Left lung (tissue), 10 donors: ENCODE measurements around the gene FLT1. TPM values are rescaled to one million over a fixed set of nuclear protein-coding genes. Genes with fewer than 3 reads are reported as not detected.

Experiments
- ATAC-seq: fragments of 200-7000 bp; cut with Tn5 transposase; one replicate; pipeline ENCODE4 v1.9.1; 2020; ENCODE audit warnings: moderate library complexity
- DNase-seq, 4 donors: peaks; one replicate each; pipeline ENCODE4 v3.0.0-alpha.2; 2013 to 2020
- H3K27ac ChIP-seq, 2 donors: fragments of 200-600 bp; sonication (generic) in 1 of 2; one replicate each; pipeline versions ENCODE4 v1.5.0 to v1.8.0; 2020 to 2021
- H3K27me3 ChIP-seq, 2 donors: fragments of 200-600 bp; sonication (generic) in 1 of 2; one replicate each; pipeline versions ENCODE4 v1.5.0 to v1.8.0; 2020 to 2021
- H3K36me3 ChIP-seq, 2 donors: fragments of 200-600 bp; sonication (generic) in 1 of 2; one replicate each; pipeline versions ENCODE4 v1.5.0 to v1.8.0; 2020 to 2021
- H3K4me1 ChIP-seq, 2 donors: fragments of 200-600 bp; one replicate each; pipeline ENCODE4 v1.8.0; 2021
- H3K4me3 ChIP-seq, 2 donors: fragments of 200-600 bp; sonication (generic) in 1 of 2; one replicate each; pipeline versions ENCODE4 v1.5.0 to v1.8.0; 2020 to 2021; ENCODE audit warnings: mild to moderate bottlenecking in 1 of 2
- H3K9me3 ChIP-seq, 2 donors: fragments of 200-600 bp; sonication (generic) in 1 of 2; one replicate each; pipeline versions ENCODE4 v1.5.0 to v1.8.0; 2020 to 2021
- intact Hi-C, 2 donors: fragments of 100-400 bp; cut with DNase I; formaldehyde crosslinking; loops; one replicate each; pipeline versions ENCODE4 v1.11.2 to v1.14.2; 2022
- polyA plus RNA-seq, 6 donors: library from polyadenylated mRNA; unstranded; fragments of 120-200 nt; gene quantifications; one replicate each; pipeline ENCODE4 v1.2.1, GENCODE V29; 2013; ENCODE audit not compliant: insufficient read length in 6 of 6
- total RNA-seq, 2 donors: library from RNA; stranded (reverse); fragmentation: NEBNext Ultra II Directional; extraction: Animal tissue kit (Norgen Biotek cat#: 25700); gene quantifications; one replicate each; pipeline ENCODE4 v1.2.1, GENCODE V29; 2021
- TF ChIP-seq, protein P1 (sequence below), 2 donors: fragments of 200-600 bp; sonication (generic) in 1 of 2; IDR thresholded peaks; one replicate each; pipeline versions ENCODE4 v1.5.0 to v1.8.0; 2021; ENCODE audit warnings: antibody characterized with exemption in 2 of 2
- donor health status: DM: no; HTN: yes; CAD: no.
- donor health status: DM: no; HTN: no; CAD: no.

FLT1 gene
- total and polyA plus RNA-seq, 8 donors: 21.3 to 30.3 (median 25.3) TPM

DNA sequence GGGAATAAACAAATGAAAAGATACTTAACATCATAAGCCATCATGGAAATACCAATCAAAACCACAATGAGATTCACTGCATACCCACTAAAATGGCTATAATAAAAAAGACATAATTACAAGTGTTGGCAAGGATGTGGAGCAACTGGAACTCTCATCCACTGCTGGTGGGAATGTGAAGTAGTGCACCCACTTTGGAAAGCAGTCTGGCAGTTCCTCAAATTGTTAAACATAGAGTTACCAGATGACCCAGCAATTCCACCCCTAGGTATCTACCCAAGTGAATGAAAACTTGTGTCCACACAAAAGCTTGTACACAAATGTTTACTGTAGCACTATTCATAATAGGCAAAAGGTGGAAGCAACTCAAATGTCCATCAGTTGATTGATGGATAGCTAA, 46.9 kb downstream of the FLT1 start:
- ATAC-seq: no peak
- intact Hi-C loops: no loop called here
- Histone ChIP-seq H3K4me3 (no peak overlapping the region), H3K36me3 (no peaks in the 10 kb centered on the region), H3K9me3 (peaks cover 0 to 18% of the 10 kb centered on the region in 2 donors), H3K4me1 (no peaks in the 10 kb centered on the region), H3K27me3 (peaks cover 0 to 10% of the 10 kb centered on the region in 2 donors), H3K27ac (no peak overlapping the region)
- TF ChIP-seq, protein P1, sequence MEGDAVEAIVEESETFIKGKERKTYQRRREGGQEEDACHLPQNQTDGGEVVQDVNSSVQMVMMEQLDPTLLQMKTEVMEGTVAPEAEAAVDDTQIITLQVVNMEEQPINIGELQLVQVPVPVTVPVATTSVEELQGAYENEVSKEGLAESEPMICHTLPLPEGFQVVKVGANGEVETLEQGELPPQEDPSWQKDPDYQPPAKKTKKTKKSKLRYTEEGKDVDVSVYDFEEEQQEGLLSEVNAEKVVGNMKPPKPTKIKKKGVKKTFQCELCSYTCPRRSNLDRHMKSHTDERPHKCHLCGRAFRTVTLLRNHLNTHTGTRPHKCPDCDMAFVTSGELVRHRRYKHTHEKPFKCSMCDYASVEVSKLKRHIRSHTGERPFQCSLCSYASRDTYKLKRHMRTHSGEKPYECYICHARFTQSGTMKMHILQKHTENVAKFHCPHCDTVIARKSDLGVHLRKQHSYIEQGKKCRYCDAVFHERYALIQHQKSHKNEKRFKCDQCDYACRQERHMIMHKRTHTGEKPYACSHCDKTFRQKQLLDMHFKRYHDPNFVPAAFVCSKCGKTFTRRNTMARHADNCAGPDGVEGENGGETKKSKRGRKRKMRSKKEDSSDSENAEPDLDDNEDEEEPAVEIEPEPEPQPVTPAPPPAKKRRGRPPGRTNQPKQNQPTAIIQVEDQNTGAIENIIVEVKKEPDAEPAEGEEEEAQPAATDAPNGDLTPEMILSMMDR (IDR thresholded peaks at IDR 0.05): no peak
- no peak for DNase-seq

DNA sequence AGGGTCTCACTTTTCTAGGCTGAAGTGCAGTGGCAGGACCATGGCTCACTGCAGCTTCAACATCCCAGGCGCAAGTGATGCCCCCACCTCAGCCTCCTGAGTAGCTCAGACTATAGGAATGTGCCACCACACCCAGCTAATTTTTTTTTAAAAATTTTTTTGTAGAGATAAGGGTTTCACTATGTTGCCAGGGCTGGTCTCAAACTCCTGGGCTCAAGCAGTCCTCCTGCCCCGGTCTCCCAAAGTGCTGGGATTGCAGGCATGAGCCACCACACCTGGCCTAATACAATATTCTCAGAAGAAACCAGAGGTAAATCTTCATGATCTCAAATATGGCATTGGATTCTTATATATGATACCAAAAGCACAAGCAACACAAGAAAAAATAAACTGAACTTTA, 47.7 kb downstream of the FLT1 start:
- no peaks in the 10 kb centered on the region for H3K36me3 ChIP-seq
- no peaks in the 10 kb centered on the region for H3K4me1 ChIP-seq
- peaks cover 0 to 10% of the 10 kb centered on the region in 2 donors for H3K27me3 ChIP-seq
- intact Hi-C loops: no loop called here
- no peak for ATAC-seq
- H3K27ac ChIP-seq: no peak overlapping the region
- H3K4me3 ChIP-seq: no peak overlapping the region
- no peak for DNase-seq
- H3K9me3 ChIP-seq: peaks cover 0 to 18% of the 10 kb centered on the region in 2 donors
- TF ChIP-seq, protein P1 (IDR thresholded peaks at IDR 0.05): no peak

DNA sequence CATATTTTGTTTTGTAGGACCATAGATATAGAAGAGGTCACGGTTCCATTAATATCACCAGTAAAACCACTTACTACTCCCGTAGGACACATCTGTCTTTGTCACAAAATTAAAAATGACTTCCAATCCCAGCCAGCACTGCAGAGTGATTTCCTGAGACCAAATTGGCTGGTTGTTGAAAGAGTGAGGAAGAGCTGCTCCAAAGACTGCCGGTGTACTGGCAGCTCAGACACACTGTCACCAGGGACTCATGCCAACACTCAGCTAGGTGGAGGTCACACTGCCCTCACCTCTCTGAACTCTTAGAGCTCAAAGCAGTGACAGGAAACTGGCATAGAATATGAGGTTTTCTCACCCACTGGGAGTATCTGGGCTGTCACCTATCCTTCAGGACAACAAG, 52.1 kb downstream of the FLT1 start:
- DNase-seq (no peak), ATAC-seq (no peak)
- TF ChIP-seq, protein P1 (IDR thresholded peaks at IDR 0.05): no peak

DNA sequence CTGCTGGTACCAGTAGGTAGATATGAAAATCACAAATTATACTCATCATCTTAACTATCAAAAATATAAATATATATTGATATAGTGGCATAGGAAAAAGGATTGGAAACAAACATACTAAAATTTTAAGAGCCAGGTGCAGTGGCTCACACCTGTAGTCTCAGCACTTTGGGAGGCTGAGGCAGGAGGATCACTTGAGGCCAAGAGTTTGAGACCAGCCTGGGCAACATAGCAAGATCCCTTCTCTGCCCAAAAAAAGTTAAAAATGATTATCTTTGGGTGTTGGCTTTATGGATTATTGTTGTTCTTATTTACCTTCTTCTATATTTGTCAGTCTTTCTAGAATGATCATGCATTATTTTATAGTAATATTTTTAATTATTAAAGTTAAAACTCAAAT, 53.4 kb downstream of the FLT1 start:
- Histone ChIP-seq H3K27ac (no peak overlapping the region), H3K4me3 (no peak overlapping the region), H3K27me3 (no peaks in the 10 kb centered on the region), H3K4me1 (no peaks in the 10 kb centered on the region), H3K9me3 (peaks cover 0 to under 1% of the 10 kb centered on the region in 2 donors), H3K36me3 (no peaks in the 10 kb centered on the region)
- ATAC-seq: no peak
- no peak for DNase-seq
- intact Hi-C loops: no loop called here
- TF ChIP-seq, protein P1 (IDR thresholded peaks at IDR 0.05): no peak

More for the DNA sequence above, 52.1 kb downstream of the FLT1 start:
- Histone ChIP-seq H3K27me3 (no peaks in the 10 kb centered on the region), H3K36me3 (no peaks in the 10 kb centered on the region), H3K4me3 (no peak overlapping the region), H3K4me1 (no peaks in the 10 kb centered on the region), H3K9me3 (peaks cover 0 to 12% of the 10 kb centered on the region in 2 donors), H3K27ac (no peak overlapping the region)
- intact Hi-C loops: no loop called here

DNA sequence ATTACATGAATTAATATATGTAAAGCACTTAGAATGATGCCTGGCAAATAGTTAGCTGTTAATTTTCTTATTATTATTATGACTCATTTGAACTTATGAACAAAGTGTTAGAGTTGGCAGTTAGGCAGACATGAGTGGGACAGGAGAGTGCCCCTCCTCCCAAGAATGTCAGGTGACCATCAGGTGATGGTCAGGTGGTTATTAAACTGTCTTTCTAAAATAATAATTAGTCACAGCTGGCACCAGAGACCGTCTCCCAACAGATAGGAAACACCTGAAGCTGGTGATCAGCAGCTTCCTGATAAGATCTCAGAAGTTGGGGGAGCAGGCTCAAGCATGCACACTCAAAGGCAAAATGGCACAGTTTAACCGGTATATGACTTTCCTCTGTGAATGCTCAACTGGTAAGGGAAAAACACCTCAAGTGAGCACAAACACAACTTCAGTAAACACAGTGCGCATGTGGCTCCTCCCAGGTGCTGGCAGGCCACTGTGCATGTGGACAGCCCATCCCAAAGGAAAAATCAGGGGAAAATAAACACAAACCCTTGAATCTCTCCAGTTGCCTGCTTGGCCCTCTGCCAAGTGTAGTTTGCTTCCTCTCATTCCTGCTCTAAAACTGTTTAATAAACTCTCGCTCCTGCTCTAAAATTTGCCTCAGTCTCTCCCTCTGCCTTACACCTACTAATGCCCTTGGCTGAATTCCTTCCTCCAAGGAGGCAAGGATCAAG, 54.0 kb downstream of the FLT1 start:
- Histone ChIP-seq H3K27ac (no peak overlapping the region), H3K4me1 (no peaks in the 10 kb centered on the region), H3K9me3 (no peaks in the 10 kb centered on the region), H3K27me3 (no peaks in the 10 kb centered on the region), H3K36me3 (no peaks in the 10 kb centered on the region), H3K4me3 (no peak overlapping the region)
- ATAC-seq: no peak
- no peak for DNase-seq
- intact Hi-C loops: no loop called here
- TF ChIP-seq, protein P1 (IDR thresholded peaks at IDR 0.05): no peak
